Measurements from ENCODE around the gene RNASE1. TPM values are rescaled to one million over a fixed set of nuclear protein-coding genes. Genes with fewer than 3 reads are reported as not detected.
"Not testable (repeated sequence)": the region's sequence is repeated elsewhere in the genome, so short reads cannot be mapped to it uniquely, and the experiment has no call there.

RNASE1 gene
- polyA plus RNA-seq, 1 experiment: not detected

DNA sequence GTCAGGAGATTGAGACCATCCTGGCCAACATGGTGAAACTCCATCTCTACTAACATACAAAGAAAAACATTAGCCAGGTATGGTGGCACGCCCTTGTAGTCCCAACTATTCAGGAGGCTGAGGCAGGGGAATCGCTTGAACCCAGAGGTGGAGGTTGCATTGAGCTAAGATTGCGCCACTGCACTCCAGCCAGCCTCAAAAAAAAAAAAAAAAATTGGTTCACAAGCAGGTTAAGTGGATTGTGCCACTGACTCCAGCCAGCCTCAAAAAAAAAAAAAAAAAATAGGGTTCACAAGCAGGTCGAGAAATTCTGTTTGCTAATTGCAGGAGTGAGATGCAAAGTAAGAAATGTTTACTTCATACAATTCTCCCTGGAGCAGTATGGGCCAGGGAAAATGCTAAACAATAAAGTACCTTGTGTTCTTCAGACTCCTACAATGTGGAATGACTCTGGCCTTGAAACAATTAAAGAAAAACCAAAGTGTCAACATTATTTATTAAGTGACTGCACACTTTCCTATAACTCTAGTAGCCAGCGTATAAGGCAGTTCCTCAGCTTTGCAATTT lies 28.3 kb downstream of the RNASE1 start:
- Histone ChIP-seq H3K9me3 (ENCODE audit: control insufficient read depth, insufficient read depth, low read length) (no peaks in the 10 kb centered on the region), H3K27me3 (ENCODE audit: control insufficient read depth, insufficient read depth, low read length) (no peaks in the 10 kb centered on the region), H3K4me3 (ENCODE audit: low read depth, low read length) (no peak overlapping the region), H3K27ac (ENCODE audit: low read depth, low read length) (no peak overlapping the region)
- ChIA-PET POLR2A (no interaction called here), CTCF (no interaction called here)
- TF ChIP-seq, protein P1, sequence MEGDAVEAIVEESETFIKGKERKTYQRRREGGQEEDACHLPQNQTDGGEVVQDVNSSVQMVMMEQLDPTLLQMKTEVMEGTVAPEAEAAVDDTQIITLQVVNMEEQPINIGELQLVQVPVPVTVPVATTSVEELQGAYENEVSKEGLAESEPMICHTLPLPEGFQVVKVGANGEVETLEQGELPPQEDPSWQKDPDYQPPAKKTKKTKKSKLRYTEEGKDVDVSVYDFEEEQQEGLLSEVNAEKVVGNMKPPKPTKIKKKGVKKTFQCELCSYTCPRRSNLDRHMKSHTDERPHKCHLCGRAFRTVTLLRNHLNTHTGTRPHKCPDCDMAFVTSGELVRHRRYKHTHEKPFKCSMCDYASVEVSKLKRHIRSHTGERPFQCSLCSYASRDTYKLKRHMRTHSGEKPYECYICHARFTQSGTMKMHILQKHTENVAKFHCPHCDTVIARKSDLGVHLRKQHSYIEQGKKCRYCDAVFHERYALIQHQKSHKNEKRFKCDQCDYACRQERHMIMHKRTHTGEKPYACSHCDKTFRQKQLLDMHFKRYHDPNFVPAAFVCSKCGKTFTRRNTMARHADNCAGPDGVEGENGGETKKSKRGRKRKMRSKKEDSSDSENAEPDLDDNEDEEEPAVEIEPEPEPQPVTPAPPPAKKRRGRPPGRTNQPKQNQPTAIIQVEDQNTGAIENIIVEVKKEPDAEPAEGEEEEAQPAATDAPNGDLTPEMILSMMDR (IDR thresholded peaks at IDR 0.05; ENCODE audit: low read depth, low read length): no peak
- no peak for DNase-seq (ENCODE audit: low read depth, low spot score)

DNA sequence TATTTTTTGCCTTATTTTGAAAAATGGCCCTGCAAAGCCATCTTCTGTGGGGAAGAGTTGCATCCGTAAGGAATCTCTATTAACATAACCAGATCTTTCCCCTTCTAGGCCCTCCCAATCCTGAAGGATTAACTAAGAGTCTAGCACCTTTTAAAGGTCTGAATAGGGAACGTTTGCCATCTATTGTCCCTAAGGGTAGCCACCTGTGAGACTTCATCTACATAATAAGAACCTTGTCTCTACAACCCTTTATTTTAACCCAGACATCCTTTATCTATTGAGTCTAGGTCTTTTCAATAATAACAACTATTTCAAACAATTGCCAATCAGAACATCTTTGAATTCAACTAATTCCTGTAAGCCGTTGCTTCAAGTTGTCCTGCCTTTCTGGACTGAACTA lies 30.0 kb downstream of the RNASE1 start:
- TF ChIP-seq, protein P1 (IDR thresholded peaks at IDR 0.05; ENCODE audit: low read depth, low read length): no peak
- Histone ChIP-seq H3K9me3 (ENCODE audit: control insufficient read depth, insufficient read depth, low read length) (no peaks in the 10 kb centered on the region), H3K4me3 (ENCODE audit: low read depth, low read length) (no peak overlapping the region), H3K27me3 (ENCODE audit: control insufficient read depth, insufficient read depth, low read length) (no peaks in the 10 kb centered on the region), H3K27ac (ENCODE audit: low read depth, low read length) (no peak overlapping the region)
- ChIA-PET CTCF (no interaction called here), POLR2A (no interaction called here)
- DNase-seq (ENCODE audit: low read depth, low spot score): no peak

DNA sequence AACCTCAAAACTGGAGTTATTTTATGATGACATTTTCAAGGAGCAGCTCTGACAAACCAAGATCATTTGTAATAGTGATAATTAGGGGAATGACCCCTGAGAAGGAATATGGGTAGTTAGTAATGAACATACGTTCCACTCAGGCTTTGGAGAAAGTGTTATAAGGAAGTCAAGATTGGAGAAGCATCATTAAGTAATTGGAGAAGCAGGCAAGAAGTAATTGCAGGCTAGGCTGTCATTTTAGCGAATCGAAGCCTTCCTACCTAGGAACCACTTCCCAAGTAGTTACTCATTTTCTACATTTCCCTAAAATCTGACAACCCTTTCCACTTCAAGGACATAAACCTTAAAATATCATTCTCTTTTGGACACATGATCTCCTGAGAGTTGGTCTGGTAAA lies 33.2 kb downstream of the RNASE1 start:
- no peaks in the 10 kb centered on the region for H3K27me3 ChIP-seq (ENCODE audit: control insufficient read depth, insufficient read depth, low read length)
- no peak for DNase-seq (ENCODE audit: low read depth, low spot score)
- no peak overlapping the region for H3K4me3 ChIP-seq (ENCODE audit: low read depth, low read length)
- H3K9me3 ChIP-seq (ENCODE audit: control insufficient read depth, insufficient read depth, low read length): no peaks in the 10 kb centered on the region
- H3K27ac ChIP-seq (ENCODE audit: low read depth, low read length): no peak overlapping the region
- TF ChIP-seq, protein P1 (IDR thresholded peaks at IDR 0.05; ENCODE audit: low read depth, low read length): no peak
- ChIA-PET CTCF (no interaction called here), POLR2A (no interaction called here)

DNA sequence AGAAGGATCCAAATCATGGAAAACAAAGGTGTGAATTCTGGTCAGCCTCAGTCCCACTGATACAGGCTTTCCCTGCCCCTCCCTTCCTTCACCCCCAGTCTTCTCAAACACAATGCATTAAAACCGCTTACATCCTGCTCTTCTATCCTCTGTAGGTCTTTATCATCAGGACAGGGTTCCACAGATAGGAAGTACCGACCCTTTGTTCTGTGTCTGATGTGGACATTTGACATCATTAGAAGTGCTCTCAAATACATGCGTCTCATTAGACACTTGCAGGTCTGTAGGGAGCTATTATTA lies 34.1 kb downstream of the RNASE1 start:
- Histone ChIP-seq H3K27me3 (ENCODE audit: control insufficient read depth, insufficient read depth, low read length) (no peaks in the 10 kb centered on the region), H3K27ac (ENCODE audit: low read depth, low read length) (no peak overlapping the region), H3K4me3 (ENCODE audit: low read depth, low read length) (no peak overlapping the region), H3K9me3 (ENCODE audit: control insufficient read depth, insufficient read depth, low read length) (no peaks in the 10 kb centered on the region)
- no peak for DNase-seq (ENCODE audit: low read depth, low spot score)
- TF ChIP-seq, protein P1 (IDR thresholded peaks at IDR 0.05; ENCODE audit: low read depth, low read length): no peak
- ChIA-PET POLR2A (no interaction called here), CTCF (interaction anchor here (0.6 kb wide), 1 partner anchor 246 kb away, joined by 3 read pairs; no protein-coding TSS in a partner anchor)

DNA sequence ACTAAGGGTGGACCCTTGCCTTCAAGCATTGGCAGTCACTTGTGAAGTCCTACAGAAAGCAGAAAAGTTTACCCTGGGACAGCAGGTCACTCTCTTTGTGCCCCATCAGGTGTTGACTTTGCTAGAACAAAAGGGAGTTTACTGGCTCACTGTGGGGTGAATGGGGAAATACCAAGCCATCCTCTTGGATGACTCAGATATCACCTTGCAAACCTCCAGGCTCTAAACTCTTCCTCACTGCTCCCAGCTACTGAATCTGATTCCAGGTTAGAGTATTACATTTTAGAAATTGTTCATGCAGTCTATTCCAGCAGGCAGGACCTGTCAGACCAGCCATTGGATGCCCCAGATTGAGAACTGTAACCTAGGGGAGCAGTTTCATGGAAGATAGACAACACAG lies 41.7 kb downstream of the RNASE1 start:
- TF ChIP-seq, protein P1 (IDR thresholded peaks at IDR 0.05; ENCODE audit: low read depth, low read length): no peak
- H3K27ac ChIP-seq (ENCODE audit: low read depth, low read length): no peak overlapping the region
- no peaks in the 10 kb centered on the region for H3K27me3 ChIP-seq (ENCODE audit: control insufficient read depth, insufficient read depth, low read length)
- H3K4me3 ChIP-seq (ENCODE audit: low read depth, low read length): no peak overlapping the region
- CTCF ChIA-PET: no interaction called here
- POLR2A ChIA-PET: no interaction called here
- no peaks in the 10 kb centered on the region for H3K9me3 ChIP-seq (ENCODE audit: control insufficient read depth, insufficient read depth, low read length)
- no peak for DNase-seq (ENCODE audit: low read depth, low spot score)

DNA sequence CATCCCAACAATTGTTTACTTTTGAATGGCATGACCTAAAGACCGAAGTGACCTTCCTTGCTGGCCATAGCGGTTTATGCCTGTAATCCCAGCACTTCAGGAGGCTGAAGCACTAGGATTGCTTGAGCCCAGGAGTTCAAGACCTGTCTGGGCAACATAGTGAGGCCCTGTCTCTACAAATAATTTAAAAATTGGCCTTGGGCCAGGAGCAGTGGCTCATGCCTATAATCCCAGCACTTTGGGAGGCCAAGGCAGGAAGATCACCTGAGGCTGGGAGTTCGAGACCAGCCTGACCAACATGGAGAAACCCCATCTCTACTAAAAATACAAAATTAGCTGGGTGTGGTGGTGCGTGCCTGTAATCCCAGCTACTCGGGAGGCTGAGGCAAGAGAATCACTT lies 43.2 kb downstream of the RNASE1 start:
- H3K9me3 ChIP-seq (ENCODE audit: control insufficient read depth, insufficient read depth, low read length); H3K27ac ChIP-seq (ENCODE audit: low read depth, low read length); CTCF ChIA-PET; H3K27me3 ChIP-seq (ENCODE audit: control insufficient read depth, insufficient read depth, low read length); DNase-seq (ENCODE audit: low read depth, low spot score); H3K4me3 ChIP-seq (ENCODE audit: low read depth, low read length); POLR2A ChIA-PET: not testable (repeated sequence)

Measured in AG04450 (cell line).